ENCODE data around the gene COPB2.

DNA sequence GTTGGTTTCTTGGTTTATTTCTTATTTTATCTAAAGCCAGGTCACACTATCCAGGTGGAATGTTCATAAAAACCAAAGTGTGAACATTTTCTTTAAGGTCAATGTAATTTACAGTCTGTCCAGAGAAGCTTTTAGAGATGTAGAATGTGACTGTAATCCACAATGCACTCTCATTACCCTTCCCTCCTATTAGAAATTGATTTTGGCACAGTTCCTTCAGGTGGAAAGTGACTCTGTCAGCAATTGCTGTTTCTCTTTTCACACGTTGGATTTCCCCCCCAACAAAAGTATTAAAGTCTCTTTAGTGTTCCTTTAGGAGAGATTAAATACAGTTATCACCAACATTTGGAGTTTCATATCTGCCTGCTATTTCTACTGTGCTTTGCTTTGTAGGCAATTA is 31.6 kb upstream of the COPB2 start:
- TF ChIP-seq, protein P1, sequence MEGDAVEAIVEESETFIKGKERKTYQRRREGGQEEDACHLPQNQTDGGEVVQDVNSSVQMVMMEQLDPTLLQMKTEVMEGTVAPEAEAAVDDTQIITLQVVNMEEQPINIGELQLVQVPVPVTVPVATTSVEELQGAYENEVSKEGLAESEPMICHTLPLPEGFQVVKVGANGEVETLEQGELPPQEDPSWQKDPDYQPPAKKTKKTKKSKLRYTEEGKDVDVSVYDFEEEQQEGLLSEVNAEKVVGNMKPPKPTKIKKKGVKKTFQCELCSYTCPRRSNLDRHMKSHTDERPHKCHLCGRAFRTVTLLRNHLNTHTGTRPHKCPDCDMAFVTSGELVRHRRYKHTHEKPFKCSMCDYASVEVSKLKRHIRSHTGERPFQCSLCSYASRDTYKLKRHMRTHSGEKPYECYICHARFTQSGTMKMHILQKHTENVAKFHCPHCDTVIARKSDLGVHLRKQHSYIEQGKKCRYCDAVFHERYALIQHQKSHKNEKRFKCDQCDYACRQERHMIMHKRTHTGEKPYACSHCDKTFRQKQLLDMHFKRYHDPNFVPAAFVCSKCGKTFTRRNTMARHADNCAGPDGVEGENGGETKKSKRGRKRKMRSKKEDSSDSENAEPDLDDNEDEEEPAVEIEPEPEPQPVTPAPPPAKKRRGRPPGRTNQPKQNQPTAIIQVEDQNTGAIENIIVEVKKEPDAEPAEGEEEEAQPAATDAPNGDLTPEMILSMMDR (conservative IDR thresholded peaks at IDR 0.05): no peak
- no peak for TF ChIP-seq EZH2 (IDR thresholded peaks at IDR 0.05; ENCODE audit: low read depth)
